GM06990 (cell line): ENCODE measurements around the gene MRPL18.

Experiments used
- DNase-seq: peaks from one replicate; pipeline ENCODE4 v3.0.0-alpha.2; 2011; ENCODE audit not compliant: insufficient read length; ENCODE audit errors: extremely low read depth
- H3K27me3 ChIP-seq: replicated peaks from 2 replicates; pipeline ENCODE4 v1.6.0; 2011; ENCODE audit warnings: low read length; ENCODE audit not compliant: control insufficient read depth, insufficient read depth
- H3K36me3 ChIP-seq: 2 replicates; pipeline ENCODE4 v1.5.1; 2011; ENCODE audit warnings: low read length; ENCODE audit not compliant: control insufficient read depth, insufficient read depth
- H3K4me3 ChIP-seq: replicated peaks from 2 replicates; pipeline ENCODE4 v1.5.1; 2011; ENCODE audit warnings: low read depth, mild to moderate bottlenecking, control low read depth, low read length
- TF ChIP-seq, protein P1 (sequence below): IDR thresholded peaks from 2 replicates; pipeline ENCODE4 v1.5.1; 2011; ENCODE audit warnings: low read length, control low read depth, mild to moderate bottlenecking, inconsistent platforms; ENCODE audit not compliant: insufficient read depth, poor library complexity, severe bottlenecking

MRPL18 gene

DNA sequence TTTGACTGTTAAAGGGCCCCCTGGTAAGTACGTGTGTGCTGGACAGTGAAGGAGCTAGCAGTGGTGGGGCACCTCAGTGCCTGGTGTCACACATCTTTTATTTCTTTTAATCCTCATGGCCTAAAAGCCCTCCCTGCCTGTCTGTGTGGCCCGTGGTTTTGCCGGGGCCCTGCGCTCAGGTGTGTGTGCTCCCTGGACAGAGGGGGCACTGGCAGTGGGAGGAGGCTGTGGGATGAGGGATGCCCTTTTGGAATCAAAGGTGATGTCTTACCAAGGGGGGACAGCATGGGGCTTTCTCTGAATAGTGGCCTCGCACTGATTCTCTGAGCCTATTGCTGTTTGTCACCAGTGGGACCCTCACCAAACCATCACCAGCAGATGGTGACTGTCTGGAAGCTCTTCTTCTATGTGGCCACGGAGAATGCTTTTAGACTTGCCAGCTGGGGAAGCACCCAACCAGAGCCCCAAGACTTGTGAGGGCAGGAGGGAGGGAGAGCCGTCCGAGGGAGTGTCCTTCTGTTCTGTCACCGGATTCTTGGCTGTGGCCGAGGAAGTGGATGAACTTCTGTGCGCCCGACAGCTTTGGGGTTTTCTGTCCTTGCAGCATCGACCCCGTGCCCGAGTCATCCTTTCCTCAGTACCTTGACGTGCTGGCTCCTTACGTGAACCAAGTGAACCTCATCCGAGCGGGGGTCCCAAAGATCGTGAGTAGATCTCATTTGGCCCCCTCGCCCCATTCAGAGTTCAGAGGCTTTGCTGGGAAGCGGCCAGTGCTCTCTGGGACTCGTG is 27.9 kb downstream of the MRPL18 start:
- Histone ChIP-seq H3K27me3 (no peaks in the 10 kb centered on the region), H3K4me3 (no peak overlapping the region), H3K36me3 (no peaks in the 10 kb centered on the region)
- TF ChIP-seq, protein P1, sequence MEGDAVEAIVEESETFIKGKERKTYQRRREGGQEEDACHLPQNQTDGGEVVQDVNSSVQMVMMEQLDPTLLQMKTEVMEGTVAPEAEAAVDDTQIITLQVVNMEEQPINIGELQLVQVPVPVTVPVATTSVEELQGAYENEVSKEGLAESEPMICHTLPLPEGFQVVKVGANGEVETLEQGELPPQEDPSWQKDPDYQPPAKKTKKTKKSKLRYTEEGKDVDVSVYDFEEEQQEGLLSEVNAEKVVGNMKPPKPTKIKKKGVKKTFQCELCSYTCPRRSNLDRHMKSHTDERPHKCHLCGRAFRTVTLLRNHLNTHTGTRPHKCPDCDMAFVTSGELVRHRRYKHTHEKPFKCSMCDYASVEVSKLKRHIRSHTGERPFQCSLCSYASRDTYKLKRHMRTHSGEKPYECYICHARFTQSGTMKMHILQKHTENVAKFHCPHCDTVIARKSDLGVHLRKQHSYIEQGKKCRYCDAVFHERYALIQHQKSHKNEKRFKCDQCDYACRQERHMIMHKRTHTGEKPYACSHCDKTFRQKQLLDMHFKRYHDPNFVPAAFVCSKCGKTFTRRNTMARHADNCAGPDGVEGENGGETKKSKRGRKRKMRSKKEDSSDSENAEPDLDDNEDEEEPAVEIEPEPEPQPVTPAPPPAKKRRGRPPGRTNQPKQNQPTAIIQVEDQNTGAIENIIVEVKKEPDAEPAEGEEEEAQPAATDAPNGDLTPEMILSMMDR: no peak
- DNase-seq: no peak

DNA sequence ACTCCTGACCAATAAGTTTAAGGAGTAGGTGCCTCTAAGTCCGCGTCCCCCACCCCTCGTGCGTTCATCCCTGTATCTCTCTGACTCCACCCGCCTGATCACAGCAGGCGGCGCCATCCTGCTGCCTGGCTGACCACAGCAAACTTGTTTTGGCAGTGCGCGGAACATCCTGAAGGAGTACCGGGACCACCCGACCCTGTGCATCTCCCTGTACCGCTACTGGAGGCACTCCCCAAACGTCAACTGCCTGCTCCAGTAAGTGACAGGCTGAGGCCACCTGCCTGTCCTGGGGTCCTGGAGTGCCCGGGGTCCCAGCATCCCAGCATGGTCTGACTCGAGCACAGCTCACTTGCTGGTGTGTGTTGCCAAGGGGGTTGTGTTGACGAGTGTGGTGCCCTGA is 28.8 kb downstream of the MRPL18 start:
- H3K27me3 ChIP-seq: no peaks in the 10 kb centered on the region
- TF ChIP-seq, protein P1: no peak
- no peak for DNase-seq
- H3K36me3 ChIP-seq: no peaks in the 10 kb centered on the region
- no peak overlapping the region for H3K4me3 ChIP-seq

DNA sequence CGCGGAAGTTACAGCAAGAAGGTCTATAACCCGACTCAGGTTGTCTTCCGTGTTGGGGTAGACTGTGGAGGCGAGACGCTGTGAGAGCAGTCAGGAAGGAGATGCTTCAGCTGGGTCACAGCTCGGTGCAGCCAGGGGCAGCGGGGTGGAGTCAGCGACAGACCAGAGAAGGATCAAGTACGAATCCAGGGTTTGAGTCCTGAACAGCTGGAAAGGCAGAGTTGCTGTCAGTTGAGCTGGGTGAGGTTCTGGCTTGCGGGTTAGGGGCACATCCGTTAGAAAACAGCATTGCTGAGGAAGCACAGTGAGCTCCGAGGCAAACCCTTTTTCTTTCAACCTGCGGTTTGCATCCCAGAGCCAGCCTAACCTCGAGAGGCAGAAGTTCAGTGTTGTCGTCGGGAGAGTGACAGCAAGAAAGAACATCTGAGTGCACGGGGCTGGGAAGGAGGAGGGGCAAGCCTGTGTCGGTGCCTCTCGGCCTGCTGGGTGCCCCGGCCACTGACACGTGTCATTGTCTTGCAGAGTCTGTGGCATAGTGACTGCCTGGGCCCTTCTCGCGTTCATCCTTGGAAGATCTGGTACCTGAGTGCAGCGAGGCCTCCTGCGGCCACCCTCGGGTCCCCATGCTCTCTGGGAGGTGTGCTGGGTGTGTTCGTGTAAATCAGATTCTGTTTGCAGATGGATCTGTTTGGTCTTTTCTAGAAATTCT is 29.8 kb downstream of the MRPL18 start:
- H3K4me3 ChIP-seq: no peak overlapping the region
- TF ChIP-seq, protein P1: no peak
- peak; percentile 43 for DNase-seq
- H3K27me3 ChIP-seq: no peaks in the 10 kb centered on the region
- no peaks in the 10 kb centered on the region for H3K36me3 ChIP-seq

DNA sequence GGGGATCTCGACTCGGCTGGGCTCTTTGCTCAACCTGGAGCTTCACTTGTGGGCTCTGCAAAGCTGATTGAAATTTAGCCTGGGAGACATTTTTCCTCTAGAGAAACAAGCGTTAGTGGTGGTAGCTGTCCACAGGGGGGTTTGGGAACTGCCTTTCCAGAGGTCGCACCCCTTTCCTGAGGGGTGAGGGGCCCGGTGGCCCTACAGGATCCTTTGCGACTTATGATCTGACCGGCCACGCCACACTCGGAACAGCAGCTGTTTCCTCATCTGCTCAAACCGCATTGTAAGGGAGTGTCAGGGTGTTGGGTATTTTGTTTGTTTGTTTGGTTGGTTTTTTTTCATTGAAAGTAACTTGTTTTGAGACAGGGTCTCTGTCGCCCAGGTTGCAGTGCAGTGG is 30.9 kb downstream of the MRPL18 start:
- H3K36me3 ChIP-seq: no peaks in the 10 kb centered on the region
- H3K4me3 ChIP-seq: no peak overlapping the region
- no peak for DNase-seq
- H3K27me3 ChIP-seq: no peaks in the 10 kb centered on the region
- TF ChIP-seq, protein P1: no peak

DNA sequence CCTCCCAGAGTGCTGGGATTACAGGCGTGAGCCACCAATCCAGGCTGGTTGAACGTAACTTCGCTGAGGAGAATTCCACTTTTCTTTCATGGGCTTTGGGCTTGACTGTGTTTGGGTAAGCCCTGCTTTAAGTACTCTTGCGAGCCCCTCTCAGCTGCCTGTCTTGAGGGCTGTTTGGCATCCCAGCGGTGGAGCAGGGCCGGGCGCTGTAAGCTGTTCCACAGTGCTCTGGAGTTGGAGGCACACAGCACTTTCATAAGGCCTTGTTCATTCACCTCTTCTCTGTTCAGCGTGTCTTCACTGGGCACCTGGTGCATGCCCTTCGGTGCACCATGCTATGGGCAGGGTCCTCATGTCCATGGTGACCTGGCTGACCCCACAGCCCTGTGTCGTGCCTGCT is 31.5 kb downstream of the MRPL18 start:
- TF ChIP-seq, protein P1: no peak
- no peak overlapping the region for H3K4me3 ChIP-seq
- DNase-seq: no peak
- H3K36me3 ChIP-seq: no peaks in the 10 kb centered on the region
- H3K27me3 ChIP-seq: no peaks in the 10 kb centered on the region
